CD4-positive, alpha-beta T cell treated with Interferon gamma for 1 hour (primary cell): Measurements from ENCODE around the gene HMG20B.
"Not testable (repeated sequence)": the region's sequence is repeated elsewhere in the genome, so short reads cannot be mapped to it uniquely, and the experiment has no call there.

Source experiments
- DNase-seq: peaks from one replicate; pipeline ENCODE4 v3.0.0-alpha.2; 2020

HMG20B gene

GRCh38 chr19:3556978-3557460 is 15.7 kb upstream of the HMG20B start:
- peak; percentile 51 for DNase-seq

- DNase-seq, result peak; percentile 90
These were observed 15.1 kb upstream of the HMG20B start, which contains the start of gene MFSD12 for GRCh38 chr19:3557461-3558248. TSS of gene MFSD12 (minus strand) at chr19:3557586. CDS start at chr19:3557403, 183 bp downstream.

DNA sequence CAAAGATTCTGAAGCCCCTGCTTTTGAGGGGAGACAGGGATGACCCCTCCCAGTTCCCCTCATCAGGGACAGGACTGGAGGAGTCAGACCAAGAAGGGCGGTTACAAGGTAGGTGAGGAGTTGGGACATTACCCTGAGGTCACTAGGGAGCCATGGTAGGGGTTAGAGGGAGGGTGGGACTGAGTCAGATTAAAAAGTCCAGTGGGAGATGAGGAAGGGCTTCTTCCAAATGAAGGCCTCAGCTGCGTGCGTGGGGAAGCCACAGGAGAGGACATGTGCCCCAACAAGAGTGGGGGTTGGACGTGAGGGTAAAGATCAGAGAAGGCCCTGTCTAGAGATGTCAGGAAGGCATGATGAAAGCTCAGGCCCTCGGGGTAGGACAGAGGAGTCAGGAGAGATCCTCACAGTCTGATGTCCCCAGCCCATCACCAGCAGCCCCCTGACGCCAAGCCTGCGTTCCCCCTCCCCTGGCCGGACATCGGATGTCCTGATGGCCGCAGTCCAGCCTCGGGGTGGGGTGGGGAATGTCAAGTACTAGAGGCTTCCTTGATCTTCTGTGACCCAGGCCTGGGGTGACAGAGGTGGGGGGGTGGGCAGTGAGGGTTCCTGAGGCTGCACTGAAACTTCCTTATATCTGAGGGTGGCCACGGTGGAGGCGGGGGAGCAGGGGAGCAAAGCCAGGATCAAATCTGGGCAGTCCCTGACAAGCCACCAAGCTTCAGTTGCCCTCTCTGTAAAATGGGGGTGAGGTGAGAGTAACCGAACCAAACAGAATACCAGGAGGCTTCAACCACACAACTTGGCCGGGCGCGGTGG is 8.8 kb upstream of the HMG20B start:
- no peak for DNase-seq

- DNase-seq, result no peak
These were observed 7.6 kb upstream of the HMG20B start for GRCh38 chr19:3565139-3565538.

GRCh38 chr19:3570042-3570441 is 2.7 kb upstream of the HMG20B start:
- DNase-seq, result not testable (repeated sequence)

- DNase-seq, result no peak
These were observed 2.1 kb upstream of the HMG20B start for GRCh38 chr19:3570606-3571011.

DNA sequence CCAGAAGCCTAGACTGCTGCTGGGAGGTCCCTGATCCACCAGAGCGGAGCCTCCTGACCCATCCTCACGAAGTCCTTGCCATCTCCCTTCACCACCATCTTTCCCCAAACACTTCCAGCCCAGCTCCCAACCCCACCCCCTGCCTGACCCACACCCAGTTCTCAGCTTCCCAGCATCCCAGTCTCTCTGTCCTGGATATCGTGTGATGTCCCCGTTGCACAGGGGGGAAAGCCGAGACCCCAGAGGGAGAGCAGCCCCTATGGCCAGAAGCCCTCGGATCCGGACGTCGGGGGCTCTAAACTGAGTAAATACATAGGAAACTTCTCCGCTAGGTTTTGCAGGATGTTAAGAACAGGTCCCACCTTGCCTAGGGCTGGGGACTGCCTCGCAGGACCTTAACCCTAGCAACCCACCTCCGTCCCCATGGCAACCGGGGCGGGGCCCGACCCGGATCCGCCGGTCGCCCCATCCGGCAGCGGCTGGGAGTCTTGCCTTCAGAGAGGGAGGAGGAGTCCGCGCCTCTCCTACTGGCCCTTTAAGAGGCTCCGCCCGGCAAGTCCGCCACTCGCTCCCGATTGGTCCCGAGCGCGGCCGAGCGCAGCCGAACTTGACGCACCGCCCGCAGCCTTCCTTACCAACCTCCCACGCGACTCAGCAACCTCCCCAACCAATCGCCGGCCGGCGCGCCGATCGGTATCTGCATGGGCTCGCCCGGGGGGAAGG is 451 bp upstream of the HMG20B start:
- peak; percentile 100 for DNase-seq

GRCh38 chr19:3573162-3573857 is 566 bp downstream of the HMG20B start:
- no peak for DNase-seq

- peak; percentile 91 for DNase-seq
These were observed 1.3 kb downstream of the HMG20B start for GRCh38 chr19:3573858-3574637.

GRCh38 chr19:3575260-3575741 is 2.6 kb downstream of the HMG20B start:
- no peak for DNase-seq

DNA sequence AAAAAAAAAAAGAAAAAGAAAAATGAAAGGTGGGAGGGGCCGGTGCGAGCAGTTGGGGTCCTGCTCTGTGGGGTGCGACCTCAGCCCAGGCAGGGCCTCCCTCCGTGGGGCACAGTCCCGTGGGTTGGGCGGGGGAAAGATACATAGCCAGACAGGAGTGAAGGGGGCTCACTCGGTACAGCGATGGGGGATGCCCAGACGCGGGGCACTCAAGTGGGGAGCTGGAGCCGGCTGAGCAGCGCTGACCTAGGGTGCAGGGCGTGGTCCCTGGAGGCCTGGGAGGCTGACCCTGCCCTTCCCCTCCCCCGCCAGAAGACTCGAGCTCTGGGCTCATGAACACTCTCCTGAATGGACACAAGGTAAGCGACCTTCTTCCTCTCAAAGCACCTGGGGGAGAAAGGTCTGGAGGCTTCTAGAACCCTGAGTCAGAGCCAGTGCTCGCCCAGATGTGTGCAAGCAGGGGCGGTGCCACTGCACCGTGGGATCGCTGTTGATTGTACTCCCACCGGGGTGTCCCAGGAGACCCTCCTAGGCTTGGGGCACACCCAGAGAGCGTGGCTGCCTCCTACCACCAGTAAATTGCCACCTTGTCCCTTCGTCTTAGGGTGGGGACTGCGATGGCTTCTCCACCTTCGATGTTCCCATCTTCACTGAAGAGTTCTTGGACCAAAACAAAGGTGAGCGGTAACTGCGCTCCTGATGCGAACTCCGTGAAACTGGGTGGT is 3.4 kb downstream of the HMG20B start:
- no peak for DNase-seq

DNA sequence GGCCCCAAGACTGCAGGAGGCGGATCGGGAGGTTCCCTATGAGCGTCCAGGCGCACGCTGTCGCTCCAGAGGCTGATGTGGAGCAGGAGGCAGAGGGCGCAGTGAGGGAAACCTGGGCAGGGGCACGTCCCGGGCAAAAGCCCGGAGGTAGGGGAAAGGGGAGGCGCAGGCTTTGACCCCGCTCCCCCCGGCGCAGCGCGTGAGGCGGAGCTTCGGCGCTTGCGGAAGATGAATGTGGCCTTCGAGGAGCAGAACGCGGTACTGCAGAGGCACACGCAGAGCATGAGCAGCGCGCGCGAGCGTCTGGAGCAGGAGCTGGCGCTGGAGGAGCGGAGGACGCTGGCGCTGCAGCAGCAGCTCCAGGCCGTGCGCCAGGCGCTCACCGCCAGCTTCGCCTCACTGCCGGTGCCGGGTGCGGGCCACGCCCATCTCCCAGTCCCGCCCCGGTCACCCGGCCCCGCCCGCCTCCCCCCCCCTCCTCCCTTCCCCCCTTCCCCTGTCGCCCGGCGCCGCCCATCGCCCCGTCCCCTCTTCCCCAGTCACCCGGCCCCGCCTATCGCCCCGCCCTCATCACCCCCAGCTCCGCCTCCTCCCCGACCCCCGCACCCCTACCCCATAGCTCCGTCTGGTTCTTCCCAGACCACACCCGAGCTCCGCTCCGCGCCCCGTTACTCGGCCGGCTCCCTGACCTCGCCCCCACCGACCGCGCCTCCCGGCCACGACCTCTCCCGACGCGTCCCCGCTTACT is 4.1 kb downstream of the HMG20B start:
- DNase-seq, result no peak

GRCh38 chr19:3577723-3578344 is 5.1 kb downstream of the HMG20B start:
- DNase-seq, result no peak

DNA sequence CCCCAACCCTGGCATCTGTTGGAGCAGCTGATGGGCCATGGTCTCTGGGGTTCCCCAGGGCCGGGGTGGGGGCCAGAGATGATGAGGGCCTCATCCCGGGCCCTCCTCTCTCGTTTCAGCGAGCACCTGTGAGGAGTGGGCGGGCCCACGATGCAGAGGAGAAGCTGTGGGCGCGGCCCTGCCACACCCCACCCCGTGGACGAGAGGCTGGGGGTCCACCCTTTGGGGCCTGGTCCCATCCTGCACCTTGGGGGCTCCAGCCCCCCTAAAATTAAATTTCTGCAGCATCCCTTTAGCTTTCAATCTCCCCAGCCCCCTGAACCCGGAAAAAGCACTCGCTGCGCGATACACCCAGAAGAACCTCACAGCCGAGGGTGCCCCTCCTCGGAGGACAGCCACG is 5.6 kb downstream of the HMG20B start:
- DNase-seq, result no peak

DNA sequence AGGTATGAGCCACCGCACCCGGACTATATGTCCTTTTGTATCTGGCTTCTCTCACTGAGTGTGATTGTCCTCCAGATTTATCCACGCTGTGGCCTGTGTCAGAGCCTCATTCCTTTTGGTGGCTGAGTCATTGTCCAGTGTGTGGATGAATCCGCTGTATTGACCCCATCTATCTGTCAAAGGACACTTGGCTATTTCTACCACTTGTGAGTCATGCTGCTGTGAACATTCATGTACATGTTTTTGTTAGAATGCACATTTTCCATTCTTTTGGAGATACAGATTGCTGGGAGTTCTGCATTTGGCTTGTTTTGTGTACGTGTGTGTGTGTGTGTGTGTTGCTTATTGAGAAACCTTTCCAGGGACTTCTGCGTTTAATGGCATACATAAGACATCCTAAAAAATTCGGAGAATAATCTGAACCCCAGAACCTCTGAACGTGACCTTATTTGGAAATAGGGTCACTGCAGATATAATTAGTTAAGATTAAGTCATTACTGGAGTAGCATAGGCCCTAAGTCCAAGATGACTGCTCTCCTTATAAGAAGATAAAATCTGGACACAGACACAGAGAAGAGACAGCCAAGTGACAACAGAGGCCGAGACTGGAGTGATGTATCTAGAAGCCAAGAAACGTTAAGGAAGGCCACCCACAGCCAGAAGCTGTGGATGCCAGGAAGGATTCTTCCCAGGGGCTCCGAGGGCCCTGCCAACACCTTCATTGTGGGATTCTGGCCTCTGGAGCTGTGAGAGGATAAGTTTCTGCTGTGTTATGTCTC is 7.6 kb downstream of the HMG20B start:
- DNase-seq, result no peak

GRCh38 chr19:3581792-3582191 is 9.0 kb downstream of the HMG20B start:
- not testable (repeated sequence) for DNase-seq

- DNase-seq, result not testable (repeated sequence)
These were observed 11.5 kb downstream of the HMG20B start for GRCh38 chr19:3584036-3584802.
